Measurements from ENCODE around the gene COPS3. TPM values are rescaled to one million over a fixed set of nuclear protein-coding genes. Genes with fewer than 3 reads are reported as not detected.

COPS3 gene
- total RNA-seq, 1 donor from 2014 or later, result 54.0 TPM

DNA sequence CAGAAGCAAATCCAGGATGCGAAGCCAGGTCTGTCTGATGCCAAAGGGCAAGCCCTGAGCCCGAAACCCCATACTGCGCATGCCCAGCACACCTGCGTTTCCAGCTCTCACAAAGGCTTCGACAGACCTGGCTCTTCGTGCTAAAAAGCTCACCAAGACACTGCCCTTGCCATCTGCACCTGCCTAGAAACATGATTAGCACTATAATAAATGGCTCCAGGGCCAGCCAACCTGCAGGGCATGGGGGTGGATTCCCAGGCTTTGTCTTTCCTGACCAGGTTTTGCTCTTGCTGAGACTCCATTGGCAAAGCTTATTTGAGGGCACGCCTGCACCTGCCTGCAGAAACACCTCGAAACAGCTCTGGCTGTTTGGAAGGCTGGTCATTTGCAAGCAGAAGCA lies 60.5 kb downstream of the COPS3 start:
- no peak for DNase-seq (ENCODE audit: low spot score)

DNA sequence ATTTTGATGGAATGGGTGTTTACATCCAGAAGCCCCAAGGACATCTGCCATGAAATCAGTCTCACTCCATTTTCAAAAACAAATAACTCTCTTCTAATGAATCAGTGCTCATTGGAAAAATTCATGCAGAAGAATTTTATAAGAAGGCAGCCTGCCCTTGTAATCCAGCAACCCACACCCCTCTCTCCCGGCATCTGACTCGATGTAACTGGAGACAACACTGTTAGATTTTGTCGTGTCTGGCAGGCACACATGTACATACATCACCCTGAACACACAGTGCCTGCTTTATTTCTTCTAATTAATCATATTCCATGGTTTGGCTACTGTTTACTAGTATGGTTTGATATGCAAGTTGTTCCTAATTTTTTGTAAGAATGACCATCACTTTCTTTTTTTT lies 63.1 kb downstream of the COPS3 start:
- no peak for DNase-seq (ENCODE audit: low spot score)

DNA sequence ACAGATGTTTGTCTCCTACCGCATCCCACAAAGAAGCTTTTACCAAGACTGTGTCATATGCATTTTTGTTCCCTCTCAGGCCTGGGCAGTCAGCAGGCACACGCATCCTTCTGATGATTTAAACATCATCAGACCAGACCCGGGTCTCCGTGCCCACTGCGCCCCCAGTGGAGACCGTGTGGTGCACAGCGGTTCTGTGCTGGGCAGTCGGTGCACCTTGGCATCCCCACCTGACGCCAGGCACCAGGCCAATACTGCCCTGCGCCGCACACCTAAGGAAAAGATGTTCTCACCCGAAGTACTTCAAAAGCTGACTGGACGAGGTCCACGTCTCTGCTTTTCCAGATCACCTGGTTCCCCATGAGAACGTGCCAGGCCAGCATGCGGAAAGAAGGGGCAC lies 64.3 kb downstream of the COPS3 start:
- DNase-seq (ENCODE audit: low spot score), result no peak

DNA sequence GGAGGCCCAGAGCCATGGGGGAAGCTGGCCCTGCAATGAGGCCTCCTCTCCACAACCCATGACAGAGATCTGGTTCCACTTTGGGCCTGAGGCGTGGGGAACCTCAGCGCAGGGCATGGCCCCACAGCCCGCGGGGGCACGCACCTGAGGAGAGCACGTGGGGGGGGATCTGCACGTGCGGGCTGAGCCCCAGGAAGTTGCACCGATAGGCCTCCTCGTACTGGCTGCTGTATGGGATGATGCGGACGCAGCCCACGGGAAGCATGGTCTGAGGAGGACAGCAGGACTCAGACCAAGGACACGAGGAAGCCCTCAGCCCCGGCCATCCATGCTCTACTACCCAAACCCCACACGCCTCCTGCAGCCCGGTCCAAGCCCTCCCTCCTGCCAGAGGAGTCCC lies 64.8 kb downstream of the COPS3 start:
- no peak for DNase-seq (ENCODE audit: low spot score)

DNA sequence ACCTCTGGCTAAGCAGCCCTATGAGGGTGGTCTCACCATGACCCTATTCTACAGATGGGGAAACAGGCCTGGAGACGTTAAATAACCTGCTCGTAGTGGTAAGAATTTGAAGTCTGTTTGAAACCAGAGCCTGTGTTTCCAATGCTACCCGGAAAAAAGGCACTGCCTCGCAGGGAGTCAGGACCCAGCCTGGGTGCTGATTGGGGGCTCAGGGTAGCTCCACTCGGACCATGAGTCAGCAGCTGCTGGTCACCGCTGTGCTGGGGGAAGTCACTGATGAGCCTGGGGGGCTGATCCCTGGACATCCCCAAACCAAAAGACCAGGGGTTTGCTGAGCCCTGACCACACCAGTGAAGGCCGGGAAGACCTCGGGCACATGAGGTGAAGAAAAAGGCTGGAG lies 65.5 kb downstream of the COPS3 start:
- no peak for DNase-seq (ENCODE audit: low spot score)

DNA sequence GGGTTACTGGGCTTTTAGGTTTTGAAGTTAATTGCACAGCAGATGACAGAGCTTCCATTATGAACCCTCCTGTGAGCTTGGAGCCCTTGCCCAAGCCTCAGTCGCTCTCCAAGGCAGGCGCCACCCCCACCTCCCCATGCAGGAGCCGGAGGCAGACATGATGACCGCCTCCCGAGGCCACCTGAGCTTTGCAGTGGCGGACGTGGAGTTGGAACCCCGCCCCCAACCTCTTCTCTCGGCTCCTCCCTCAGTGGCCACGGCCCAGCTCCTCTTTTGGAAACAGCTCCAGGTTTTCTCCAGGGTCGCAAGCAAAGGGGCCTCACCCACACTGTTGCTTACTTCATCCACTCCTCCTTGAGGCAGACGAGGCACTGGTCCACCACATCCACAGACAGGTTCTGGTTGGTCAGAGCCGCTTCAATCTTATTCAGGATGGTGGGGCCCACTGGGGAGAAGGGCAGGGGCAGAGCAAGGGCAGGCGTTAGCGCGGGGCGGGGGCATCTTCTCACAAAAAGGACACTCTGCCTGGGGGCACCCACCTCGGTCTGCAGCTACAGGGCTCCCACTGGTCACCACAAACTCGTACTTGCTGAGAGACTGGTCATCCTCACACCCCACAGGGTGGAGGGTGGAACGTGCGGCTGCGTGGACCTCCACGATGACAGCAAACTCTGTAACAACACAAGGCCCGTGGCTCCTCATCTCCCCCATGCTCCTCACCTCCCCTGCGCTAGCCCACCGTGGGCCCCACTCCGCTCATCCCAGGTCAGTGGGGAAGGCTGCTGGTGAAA lies 66.2 kb downstream of the COPS3 start:
- DNase-seq (ENCODE audit: low spot score), result no peak

DNA sequence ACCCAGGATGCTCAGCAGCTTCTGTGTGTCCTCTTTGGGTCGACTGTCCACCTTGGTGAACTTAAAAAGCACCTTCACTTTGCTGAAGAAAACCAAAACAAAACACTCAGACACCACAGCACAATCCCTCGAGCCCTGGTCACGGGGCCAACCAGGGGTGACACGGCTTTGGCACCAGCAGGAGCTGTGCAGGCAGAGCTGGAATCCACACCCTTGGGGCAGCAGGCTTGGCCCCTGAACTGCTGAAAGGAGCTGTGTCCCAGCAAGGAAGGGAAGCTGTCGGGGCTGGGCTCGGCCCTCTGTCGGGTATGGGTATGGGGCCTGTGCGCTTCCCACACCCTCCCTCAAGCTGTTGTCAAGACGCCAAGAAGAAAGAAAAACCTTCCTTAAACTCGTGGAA lies 67.3 kb downstream of the COPS3 start:
- DNase-seq (ENCODE audit: low spot score), result no peak

DNA sequence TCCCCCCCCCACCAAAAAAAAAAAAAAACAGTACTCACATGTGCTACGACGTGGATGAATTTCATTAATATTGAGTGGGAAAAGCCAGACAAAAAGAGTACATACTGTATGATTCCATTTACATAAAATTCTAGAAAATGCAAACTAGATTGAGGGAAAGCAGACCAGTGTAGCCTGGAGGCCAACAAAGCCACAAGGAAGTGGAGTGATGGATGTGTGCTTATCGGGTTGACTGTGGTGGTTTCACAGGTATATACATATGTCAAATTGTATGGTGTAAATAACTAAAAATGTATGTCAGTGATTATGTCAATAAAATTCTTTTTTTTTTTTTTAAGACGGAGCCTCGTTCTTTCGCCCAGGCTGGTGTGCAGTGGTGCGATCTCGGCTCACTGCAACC lies 73.0 kb downstream of the COPS3 start:
- DNase-seq (ENCODE audit: low spot score), result no peak

DNA sequence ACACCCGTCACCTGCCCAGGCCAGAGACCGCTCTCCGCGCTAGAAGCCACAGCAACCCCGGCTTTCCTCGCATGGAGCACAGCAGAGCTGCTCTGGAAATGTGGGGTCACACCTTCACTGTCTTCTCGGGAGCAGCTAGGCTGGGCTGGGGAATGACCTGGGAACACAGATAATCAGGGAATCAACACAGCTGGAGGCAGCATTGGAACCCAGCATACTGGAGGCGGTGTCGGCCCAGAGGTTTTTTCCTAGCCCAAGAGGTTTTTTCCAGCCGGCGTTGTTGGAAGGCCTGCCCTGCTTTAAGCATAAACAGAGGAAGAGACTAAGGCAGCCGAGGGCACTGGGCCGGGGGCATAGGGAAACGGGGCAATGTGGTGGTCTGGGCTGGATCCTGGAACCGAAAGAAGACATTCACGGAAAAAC lies 74.1 kb downstream of the COPS3 start:
- DNase-seq (ENCODE audit: low spot score), result no peak

DNA sequence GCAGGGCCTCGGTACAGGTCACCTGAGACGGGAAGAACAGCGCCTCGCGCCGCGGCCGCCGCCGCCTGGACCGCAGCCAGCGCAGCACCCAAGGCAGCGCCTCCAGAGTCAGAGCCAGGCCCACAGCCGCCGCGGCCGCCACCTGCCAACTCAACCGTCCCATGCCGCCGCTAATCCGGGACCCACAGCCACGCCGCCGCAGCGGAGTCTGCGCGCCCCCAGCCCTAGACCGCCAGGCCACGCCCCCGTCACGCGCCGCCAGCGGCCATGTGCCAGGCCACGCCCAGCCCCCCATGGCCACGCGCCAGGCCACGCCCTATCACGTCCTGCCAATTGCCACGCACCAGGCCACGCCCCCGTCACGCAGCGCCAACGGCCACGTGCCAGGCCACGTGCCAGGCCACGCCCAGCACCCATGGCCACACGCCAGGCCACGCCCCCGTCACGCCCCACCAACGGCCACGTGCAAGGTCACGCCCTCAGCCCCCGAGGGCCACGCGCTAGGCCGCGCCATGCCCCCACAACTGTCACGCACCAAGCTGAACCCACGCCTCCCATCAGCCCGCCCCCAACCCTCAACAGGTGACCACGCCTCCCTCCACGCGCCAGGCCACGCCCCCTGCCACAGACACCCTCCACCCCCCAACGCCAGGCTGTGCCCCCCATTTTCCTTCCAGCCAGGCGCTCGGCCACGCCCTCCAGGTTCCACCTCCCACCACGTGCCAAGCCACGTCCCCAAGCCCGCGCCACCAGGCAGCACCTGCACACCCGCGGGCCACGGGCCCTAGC lies 74.7 kb downstream of the COPS3 start, which contains the start of gene PLD6:
PLD6 (minus strand) TSS at position 210 of the 789 bp plus-strand sequence; CDS start at position 163, 47 bp downstream.
- DNase-seq (ENCODE audit: low spot score), result peak; percentile 84

DNA sequence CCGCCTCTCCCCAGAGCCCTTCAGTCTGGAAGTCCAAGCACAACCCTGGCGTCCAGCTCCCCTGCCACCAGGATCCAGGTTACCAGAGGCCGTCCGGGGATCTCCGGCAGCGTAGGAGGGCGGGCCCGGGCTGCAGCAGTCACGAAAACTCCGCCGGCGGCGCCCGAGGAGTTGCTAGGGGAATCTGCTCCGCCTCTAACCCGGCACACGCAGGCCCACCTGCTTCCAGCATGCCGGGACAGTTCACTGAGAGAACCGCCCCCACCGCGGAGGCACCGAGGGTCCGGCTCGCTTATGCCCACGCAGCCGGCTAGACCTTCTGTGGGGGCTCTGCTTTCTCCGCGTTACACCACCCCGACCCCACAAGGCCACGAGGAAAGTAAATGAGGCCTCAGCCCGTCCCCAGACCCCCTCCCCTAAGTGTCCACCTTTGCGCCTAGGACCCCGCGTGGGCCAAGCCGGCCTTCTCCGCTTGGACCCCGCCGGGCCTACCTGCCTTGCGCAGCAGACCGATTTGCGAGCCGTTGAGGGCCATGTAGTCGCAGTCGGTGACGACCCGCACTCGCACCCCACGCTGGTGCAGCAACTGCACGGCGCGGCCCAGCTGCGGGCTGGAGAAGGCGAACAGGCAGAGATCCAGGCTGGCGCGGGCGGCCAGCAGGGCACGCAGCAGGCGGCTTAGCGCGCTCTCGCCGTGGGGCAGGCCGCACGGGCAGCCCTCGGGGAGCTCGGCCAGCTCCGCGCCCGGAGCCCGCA lies 75.5 kb downstream of the COPS3 start:
- peak; percentile 64 for DNase-seq (ENCODE audit: low spot score)

DNA sequence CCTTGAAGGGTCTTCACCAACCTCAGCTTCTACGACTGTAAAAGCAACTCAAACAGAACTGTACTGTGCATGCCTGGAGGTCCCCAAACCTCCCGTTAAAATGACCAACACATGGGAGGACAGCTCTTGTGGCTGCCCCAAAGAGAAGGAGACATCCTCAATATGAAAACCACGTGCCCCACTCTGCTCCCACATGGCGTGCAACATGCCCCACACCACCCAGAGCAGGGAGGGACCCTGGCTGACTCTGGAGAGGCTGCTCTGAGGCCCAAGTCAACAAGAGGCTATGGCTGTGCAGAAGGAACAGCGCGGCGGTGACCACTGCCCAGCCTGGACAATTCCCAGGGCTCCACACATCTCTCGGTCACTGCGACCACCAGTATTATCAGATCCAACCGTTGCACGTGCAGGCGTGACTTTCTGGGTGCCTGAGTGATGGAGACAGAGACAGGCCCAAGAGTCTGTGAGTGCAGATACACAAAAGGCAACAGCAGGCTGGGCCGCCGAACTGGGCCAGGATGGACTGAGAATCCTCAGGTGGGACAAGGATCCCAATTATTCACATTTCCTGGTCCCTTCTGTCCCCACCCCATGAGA lies 76.3 kb downstream of the COPS3 start:
- DNase-seq (ENCODE audit: low spot score), result no peak

DNA sequence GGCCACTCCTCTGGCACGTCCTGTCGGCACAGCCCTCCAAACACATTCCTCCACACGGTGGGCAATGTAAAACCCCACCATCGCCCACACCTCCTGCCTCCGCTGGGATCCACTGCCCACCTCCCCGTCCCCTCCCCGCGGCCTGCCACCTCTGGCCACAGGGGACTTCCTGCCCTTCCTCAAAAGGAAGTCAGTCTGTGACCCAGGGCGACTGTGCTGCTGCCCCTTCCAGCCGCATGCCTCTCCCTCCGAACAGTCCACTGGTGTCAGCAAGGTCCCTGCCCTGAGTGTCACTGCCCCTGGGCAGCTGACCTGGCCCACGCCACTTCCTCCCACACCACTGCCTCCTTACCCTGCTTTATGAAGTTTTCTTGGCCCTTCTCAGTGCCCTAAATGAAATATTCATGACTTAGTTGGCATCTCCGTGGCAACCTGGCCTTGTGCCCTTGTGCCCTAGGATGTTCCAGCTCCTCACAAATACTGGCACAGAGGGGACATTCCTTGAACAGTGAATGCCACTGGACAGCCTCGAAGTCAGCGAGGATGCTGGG lies 76.9 kb downstream of the COPS3 start:
- DNase-seq (ENCODE audit: low spot score), result peak; percentile 60

DNA sequence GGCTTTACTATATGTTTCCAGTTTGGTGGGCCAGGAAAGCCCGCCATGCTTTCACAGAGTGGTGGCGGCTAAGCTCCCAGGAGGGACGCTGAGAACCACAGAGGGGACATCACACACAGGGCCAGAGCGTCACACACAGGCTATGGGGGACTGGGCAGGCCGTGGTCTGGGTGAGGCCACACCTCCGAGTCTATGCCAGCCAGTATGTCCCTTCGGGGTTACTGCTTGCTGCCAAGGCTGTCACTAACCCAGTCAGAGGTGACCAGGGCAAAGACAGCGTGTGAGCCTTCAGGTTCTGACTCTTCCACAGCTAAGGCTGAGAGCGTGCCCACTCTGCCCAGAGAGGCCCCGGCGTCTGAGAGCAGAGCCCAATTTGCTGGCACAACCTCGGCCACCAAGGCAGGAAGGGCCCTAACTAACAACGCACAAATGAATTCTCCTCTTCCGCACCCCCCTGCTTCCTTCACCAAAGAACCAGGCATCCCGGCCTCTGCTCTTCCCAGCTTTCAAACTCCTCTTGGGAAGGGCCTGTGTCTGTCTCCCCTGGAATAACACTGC lies 77.8 kb downstream of the COPS3 start:
- no peak for DNase-seq (ENCODE audit: low spot score)

DNA sequence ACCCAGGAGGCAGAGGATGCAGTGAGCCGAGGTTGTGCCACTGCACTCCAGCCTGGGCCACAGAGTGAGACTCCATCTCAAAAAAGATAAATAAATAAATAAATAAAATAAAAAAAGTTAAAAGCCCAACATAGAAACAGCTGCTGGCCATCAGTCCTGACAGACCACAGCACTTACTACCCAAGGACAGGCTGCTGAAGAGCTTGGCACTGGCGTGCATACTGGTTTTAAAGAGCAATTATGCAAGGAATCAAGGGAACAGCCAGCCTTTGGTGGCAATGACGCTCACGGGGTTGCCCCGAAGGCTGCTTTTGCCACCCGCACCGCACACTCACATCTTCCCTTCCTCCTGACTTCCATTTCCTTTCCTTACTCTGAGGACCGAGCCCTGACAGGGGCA lies 79.1 kb downstream of the COPS3 start:
- no peak for DNase-seq (ENCODE audit: low spot score)

DNA sequence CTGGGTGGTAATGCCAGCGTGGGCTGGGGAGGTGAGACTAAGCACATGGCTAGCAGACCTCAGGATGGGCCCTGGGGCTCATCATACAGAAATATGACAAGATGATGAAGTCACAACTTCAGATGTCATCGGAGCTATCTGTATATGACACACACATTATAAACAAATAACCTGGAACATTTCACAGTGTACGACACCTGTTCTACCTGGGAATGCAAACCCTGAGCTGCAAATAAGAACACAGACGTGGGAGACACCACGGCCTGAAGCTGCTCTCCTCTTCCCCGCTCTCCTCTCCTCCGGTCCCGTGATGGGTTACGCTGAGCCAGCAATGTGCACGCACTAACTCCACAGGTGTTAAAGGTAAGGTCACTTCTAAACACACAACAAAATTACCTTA lies 79.8 kb downstream of the COPS3 start:
- DNase-seq (ENCODE audit: low spot score), result no peak

DNA sequence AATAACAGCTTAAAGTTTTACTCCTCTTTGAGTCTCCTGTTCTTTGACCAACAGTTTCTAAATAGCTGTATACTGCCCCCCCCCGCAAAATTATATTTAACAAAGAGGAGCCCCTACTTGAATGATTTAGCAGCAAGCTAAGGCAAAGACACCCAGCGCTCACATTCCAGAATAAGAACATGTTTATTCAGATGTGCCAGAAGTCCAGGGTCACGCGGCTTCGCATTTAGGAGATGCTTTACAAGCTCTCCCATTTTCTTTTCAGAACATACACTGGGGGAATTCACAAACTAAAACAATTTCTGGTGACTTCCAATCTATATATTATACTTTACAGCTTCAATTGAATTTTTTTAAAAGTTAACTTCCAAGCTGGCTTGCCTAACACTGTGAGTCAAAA lies 80.2 kb downstream of the COPS3 start:
- DNase-seq (ENCODE audit: low spot score), result no peak

DNA sequence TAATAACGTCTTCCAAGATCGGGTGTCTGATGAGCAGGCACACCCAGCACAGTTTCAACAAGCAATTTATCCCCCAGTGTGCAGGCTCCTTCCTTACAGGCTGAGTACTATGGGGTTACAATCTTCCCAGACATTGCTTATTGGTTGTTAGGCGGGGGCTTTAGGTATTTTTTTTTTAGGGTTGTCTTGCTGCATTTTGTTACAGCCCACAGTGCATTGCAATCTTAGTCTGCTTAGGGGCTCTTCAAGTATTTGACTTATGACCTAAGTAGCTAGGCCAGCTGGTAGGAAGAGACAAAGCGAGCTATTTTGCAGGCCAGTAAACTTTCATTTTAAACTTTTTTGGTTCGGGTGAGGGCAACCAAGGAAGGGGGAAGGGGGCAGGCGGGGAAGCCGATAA lies 80.7 kb downstream of the COPS3 start:
- DNase-seq (ENCODE audit: low spot score), result no peak

DNA sequence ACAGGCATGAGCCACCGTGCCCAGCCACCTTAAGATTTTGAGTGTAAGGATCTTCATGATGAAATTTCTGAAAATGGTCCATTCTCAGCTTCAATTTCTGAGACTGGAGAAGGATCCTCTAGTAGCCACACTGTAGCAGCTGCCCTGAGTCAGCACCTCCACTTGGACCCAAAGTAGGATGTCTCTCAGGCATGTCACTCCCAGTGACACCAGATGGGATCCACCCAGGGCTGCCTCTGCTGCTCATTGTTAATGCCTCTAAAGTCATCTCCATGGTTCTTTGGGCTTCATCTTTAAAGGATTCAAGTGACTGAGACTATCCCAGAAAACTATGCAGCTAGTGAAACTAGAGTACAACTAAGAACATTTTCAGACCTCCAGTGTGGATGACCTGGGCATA lies 82.8 kb downstream of the COPS3 start:
- no peak for DNase-seq (ENCODE audit: low spot score)

DNA sequence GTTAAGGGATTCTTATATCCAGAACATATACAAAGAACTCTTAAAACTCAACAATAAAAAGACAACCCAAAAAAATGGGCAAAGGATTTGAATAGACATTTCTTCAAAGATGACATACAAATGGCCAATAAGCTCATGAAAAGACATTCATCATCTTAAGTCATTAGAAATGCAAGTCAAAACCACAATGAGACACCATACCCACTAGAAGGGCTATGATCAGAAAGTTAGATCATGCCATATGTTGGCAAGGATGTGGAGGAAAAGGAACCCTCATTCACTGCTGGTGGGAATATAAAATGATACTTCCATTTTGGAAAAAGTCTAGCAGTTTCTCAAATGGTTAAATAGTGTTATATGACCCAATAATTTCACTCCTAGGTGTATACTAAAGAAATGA lies 84.3 kb downstream of the COPS3 start:
- no peak for DNase-seq (ENCODE audit: low spot score)
